ENCODE data around the gene ADAMTS8. TPM values are rescaled to one million over a fixed set of nuclear protein-coding genes. Genes with fewer than 3 reads are reported as not detected.
A peak's percentile ranks its signal among the peaks of the same experiment; 100 is the strongest.

ADAMTS8 gene
- total RNA-seq, 1 experiment from 2014 or later = 0.15 TPM

DNA sequence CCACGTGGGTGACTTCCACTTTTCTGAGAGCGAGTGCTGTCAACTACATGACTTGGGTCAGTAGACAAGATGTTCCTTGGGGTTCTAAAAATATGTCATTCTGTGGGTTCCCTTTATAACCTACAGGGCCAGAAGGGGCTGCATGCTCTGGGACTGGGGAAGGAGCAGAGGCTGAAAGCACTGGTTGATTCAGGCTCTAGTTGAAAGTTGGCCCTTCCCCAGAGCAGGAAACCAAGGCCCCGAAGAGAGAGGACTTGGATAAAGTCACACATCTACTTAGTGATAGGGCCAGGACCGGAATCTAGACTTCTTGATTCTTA lies 30.0 kb upstream of the ADAMTS8 start:
- CTCF ChIA-PET = no interaction called here

DNA sequence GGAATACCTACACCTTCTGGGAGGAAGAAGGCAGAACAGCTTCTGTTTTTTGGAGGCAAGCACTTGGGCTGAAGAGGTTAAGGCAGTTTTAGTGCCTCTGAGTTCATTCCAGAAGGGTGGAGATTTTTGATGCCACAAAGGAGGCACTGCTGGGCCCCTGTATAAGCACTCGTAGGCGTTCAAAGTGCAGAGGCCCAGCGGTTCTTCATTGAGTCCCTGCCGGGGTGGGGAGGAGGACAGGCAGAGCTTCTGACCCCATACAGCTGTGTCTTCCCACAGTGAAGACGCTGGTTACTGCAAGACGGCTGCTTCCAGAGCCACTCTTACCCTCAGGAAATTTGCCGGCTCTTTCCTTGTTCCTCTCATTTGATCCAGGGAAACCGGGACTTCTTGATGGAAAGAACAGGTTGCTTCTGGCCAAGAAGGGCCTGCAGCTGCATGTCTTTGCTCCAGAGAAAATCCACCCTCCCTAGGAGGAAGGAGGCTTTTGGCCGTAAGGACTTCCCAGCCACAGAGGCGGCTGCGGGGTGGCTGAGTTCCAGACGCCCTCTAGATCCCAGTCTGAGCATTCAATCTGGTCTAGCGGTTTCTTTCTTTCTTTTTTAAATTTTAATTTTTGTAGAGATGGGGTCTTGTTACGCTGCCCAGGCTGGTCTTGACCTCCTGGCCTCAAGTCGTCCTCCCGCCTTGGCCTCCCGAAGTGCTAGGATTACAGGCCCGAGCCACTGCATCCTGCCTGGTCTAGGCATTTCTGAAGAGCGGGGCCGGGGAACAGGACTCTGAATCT lies 29.4 kb upstream of the ADAMTS8 start:
- no peak for ATAC-seq
- no peak for TF ChIP-seq POLR2AphosphoS5 (IDR thresholded peaks at IDR 0.05; ENCODE audit: low read depth, low read length)
- TF ChIP-seq, protein P1, sequence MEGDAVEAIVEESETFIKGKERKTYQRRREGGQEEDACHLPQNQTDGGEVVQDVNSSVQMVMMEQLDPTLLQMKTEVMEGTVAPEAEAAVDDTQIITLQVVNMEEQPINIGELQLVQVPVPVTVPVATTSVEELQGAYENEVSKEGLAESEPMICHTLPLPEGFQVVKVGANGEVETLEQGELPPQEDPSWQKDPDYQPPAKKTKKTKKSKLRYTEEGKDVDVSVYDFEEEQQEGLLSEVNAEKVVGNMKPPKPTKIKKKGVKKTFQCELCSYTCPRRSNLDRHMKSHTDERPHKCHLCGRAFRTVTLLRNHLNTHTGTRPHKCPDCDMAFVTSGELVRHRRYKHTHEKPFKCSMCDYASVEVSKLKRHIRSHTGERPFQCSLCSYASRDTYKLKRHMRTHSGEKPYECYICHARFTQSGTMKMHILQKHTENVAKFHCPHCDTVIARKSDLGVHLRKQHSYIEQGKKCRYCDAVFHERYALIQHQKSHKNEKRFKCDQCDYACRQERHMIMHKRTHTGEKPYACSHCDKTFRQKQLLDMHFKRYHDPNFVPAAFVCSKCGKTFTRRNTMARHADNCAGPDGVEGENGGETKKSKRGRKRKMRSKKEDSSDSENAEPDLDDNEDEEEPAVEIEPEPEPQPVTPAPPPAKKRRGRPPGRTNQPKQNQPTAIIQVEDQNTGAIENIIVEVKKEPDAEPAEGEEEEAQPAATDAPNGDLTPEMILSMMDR (IDR thresholded peaks at IDR 0.05) = no peak
- TF ChIP-seq, protein P2, sequence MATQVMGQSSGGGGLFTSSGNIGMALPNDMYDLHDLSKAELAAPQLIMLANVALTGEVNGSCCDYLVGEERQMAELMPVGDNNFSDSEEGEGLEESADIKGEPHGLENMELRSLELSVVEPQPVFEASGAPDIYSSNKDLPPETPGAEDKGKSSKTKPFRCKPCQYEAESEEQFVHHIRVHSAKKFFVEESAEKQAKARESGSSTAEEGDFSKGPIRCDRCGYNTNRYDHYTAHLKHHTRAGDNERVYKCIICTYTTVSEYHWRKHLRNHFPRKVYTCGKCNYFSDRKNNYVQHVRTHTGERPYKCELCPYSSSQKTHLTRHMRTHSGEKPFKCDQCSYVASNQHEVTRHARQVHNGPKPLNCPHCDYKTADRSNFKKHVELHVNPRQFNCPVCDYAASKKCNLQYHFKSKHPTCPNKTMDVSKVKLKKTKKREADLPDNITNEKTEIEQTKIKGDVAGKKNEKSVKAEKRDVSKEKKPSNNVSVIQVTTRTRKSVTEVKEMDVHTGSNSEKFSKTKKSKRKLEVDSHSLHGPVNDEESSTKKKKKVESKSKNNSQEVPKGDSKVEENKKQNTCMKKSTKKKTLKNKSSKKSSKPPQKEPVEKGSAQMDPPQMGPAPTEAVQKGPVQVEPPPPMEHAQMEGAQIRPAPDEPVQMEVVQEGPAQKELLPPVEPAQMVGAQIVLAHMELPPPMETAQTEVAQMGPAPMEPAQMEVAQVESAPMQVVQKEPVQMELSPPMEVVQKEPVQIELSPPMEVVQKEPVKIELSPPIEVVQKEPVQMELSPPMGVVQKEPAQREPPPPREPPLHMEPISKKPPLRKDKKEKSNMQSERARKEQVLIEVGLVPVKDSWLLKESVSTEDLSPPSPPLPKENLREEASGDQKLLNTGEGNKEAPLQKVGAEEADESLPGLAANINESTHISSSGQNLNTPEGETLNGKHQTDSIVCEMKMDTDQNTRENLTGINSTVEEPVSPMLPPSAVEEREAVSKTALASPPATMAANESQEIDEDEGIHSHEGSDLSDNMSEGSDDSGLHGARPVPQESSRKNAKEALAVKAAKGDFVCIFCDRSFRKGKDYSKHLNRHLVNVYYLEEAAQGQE (IDR thresholded peaks at IDR 0.05; ENCODE audit: insufficient read depth in 1 of 2, low read depth in 2 of 2, low read length in 1 of 2) = no peak
- TF ChIP-seq TCF7L2 (IDR thresholded peaks at IDR 0.05; ENCODE audit: low read depth, low read length) = no peak
- no peak for TF ChIP-seq SIN3A (IDR thresholded peaks at IDR 0.05; ENCODE audit: borderline replicate concordance, insufficient read depth, low read depth, low read length)
- Histone ChIP-seq H3K4me1 (ENCODE audit: control insufficient read depth, insufficient read depth, low read length) (peaks cover 5% of the 10 kb centered on the region; the same call in 1 of the 2 replicates), H3K27ac (ENCODE audit: low read length) (no peak overlapping the region), H3K36me3 (ENCODE audit: control insufficient read depth, insufficient read depth, low read length) (no peaks in the 10 kb centered on the region), H3K9me3 (ENCODE audit: control insufficient read depth, insufficient read depth, low read depth, low read length) (no peaks in the 10 kb centered on the region), H3K4me3 (ENCODE audit: low read depth in 2 of 2, low read length in 2 of 2) (no peak overlapping the region), H3K27me3 (ENCODE audit: control insufficient read depth, insufficient read depth, low read length) (no peaks in the 10 kb centered on the region)
- CTCF ChIA-PET = no interaction called here
- no peak for DNase-seq (ENCODE audit: low read depth, low spot score)
- intact Hi-C loops (cut with micrococcal nuclease; ENCODE audit: unreplicated experiment) = no loop called here
- POLR2A ChIA-PET = no interaction called here
- BruUV-seq (replicated peaks) = no TSS peak
- in situ Hi-C loops (cut with HindIII; ENCODE audit: low pct_unique_long_range_greater_than_20kb, low sequenced_read_pairs) = no loop called here

More for the DNA sequence above, 30.0 kb upstream of the ADAMTS8 start:
- POLR2A ChIA-PET = no interaction called here
- Histone ChIP-seq H3K27me3 (ENCODE audit: control insufficient read depth, insufficient read depth, low read length) (no peaks in the 10 kb centered on the region), H3K9me3 (ENCODE audit: control insufficient read depth, insufficient read depth, low read depth, low read length) (no peaks in the 10 kb centered on the region), H3K36me3 (ENCODE audit: control insufficient read depth, insufficient read depth, low read length) (no peaks in the 10 kb centered on the region), H3K4me1 (ENCODE audit: control insufficient read depth, insufficient read depth, low read length) (peaks cover 5% of the 10 kb centered on the region; the same call in 1 of the 2 replicates), H3K27ac (ENCODE audit: low read length) (no peak overlapping the region), H3K4me3 (ENCODE audit: low read depth in 2 of 2, low read length in 2 of 2) (no peak overlapping the region)
- intact Hi-C loops (cut with micrococcal nuclease; ENCODE audit: unreplicated experiment) (no loop called here), in situ Hi-C loops (cut with HindIII; ENCODE audit: low pct_unique_long_range_greater_than_20kb, low sequenced_read_pairs) (no loop called here)
- no TSS peak for BruUV-seq (replicated peaks)
- no peak for DNase-seq (ENCODE audit: low read depth, low spot score)
- 0 out of 2 replicates have a peak, but pooled peaks have one; percentile 8 for ATAC-seq
- TF ChIP-seq SIN3A (IDR thresholded peaks at IDR 0.05; ENCODE audit: borderline replicate concordance, insufficient read depth, low read depth, low read length) (no peak), TCF7L2 (IDR thresholded peaks at IDR 0.05; ENCODE audit: low read depth, low read length) (no peak), POLR2AphosphoS5 (IDR thresholded peaks at IDR 0.05; ENCODE audit: low read depth, low read length) (no peak)
- TF ChIP-seq, protein P2 (IDR thresholded peaks at IDR 0.05; ENCODE audit: insufficient read depth in 1 of 2, low read depth in 2 of 2, low read length in 1 of 2) = no peak
- TF ChIP-seq, protein P1 (IDR thresholded peaks at IDR 0.05) = no peak
